ENCODE measurements around the gene NXNL1. TPM values are rescaled to one million over a fixed set of nuclear protein-coding genes. Genes with fewer than 3 reads are reported as not detected.
"Not testable (repeated sequence)": the region's sequence is repeated elsewhere in the genome, so short reads cannot be mapped to it uniquely, and the experiment has no call there.

The NXNL1 gene
- total and polyA plus RNA-seq, 2 experiments from 2014 or later, result not detected

DNA sequence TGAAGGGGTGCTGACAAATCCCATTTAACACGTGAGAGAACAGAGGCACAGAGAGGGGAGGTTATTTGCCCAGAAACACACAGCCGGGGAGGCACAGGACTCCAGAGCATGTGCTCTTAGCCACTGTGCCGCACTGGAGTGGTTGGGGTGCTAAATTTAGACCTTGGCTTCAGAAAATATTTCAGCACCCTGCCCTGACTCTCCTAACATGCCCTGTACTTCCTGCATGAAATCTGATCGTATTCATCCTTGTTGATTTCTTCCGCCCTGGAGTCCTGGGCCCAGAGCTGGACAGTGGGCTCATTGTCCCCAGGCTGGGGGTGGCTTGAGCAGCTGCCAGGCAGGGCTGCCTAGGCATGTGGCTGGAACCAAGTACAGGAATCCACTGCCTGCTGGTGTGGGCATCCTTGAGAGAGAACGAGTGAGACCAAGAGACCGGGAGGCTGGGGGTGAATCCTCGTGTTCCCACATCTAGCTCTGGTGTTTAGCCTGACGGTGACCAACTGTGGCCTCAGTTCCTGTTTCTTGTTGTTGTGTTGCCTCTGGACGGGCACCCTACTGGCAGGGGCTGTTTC is 14.9 kb upstream of the NXNL1 start:
- Histone ChIP-seq H3K27ac (peak overlapping the region; percentile 54), H3K79me2 (ENCODE audit: insufficient read depth) (peaks cover 72% of the 10 kb centered on the region), H3K9me3 (ENCODE audit: low read depth) (no peaks in the 10 kb centered on the region), H3K4me3 (0 out of 2 replicates have a peak overlapping the region, but pooled peaks have one; percentile 4), H3K27me3 (replicated peaks; ENCODE audit: insufficient read depth) (no peaks in the 10 kb centered on the region), H3K9me2 (ENCODE audit: insufficient read depth) (no peaks in the 10 kb centered on the region), H3K4me1 (ENCODE audit: insufficient read depth) (peaks cover 64% of the 10 kb centered on the region), H4K20me1 (ENCODE audit: insufficient read depth) (no peaks in the 10 kb centered on the region), H3K36me3 (ENCODE audit: low read depth) (no peaks in the 10 kb centered on the region), H3F3A (ENCODE audit: insufficient read depth) (peaks cover 41% of the 10 kb centered on the region), H3K4me2 (ENCODE audit: unreplicated experiment) (peak overlapping the region; percentile 36), H3K9ac (peak overlapping the region; percentile 24), H2AFZ (peak overlapping the region; percentile 41)
- 29% methylated on average over 9 to 10 of the region's 10 CpGs for WGBS, 2 experiments (ENCODE audit: low coverage in 1 of 2, low lambda C conversion rate in 2 of 2, missing lambda C conversion rate in 2 of 2)
- no peak for TF ChIP-seq EZH2 (IDR thresholded peaks at IDR 0.05; ENCODE audit: insufficient read depth, poor library complexity, severe bottlenecking)
- TF ChIP-seq EZH2phosphoT487 (IDR thresholded peaks at IDR 0.05; ENCODE audit: insufficient read depth, low read depth), result no peak
- DNase-seq, result peak; percentile 70
- in situ Hi-C loops (cut with MboI), result no loop called here

DNA sequence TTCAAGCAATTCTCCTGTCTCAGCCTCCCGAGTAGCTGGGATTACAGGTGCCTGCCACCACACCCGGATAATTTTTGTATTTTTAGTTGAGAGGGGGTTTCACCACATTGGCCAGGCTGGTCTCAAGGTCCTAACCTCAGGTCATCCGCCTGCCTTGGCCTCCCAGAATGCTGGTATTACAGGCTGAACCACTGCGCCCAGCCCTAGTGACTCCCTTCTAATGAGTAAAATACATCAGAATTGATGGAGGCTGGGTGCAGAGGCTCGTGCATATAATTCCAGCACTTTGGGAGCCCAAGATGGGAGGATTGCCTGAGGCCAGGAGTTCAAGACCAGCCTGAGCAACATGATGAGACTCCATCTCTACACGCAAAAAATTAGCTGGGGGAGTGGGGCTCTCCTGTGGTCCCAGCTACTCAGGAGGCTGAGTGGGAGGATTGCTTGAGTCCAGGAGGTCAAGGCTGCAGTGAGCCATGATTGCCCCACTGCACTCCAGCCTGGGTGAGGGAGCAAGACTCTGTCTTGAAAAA is 14.3 kb upstream of the NXNL1 start:
- DNase-seq; in situ Hi-C loops (cut with MboI); H3K9me3 ChIP-seq (ENCODE audit: low read depth); H3K27me3 ChIP-seq (replicated peaks; ENCODE audit: insufficient read depth); H2AFZ ChIP-seq; H3K9me2 ChIP-seq (ENCODE audit: insufficient read depth); H4K20me1 ChIP-seq (ENCODE audit: insufficient read depth); H3K36me3 ChIP-seq (ENCODE audit: low read depth): not testable (repeated sequence)
- H3F3A ChIP-seq (ENCODE audit: insufficient read depth), result peaks cover 35% of the 10 kb centered on the region
- WGBS, 2 experiments (ENCODE audit: low coverage in 1 of 2, low lambda C conversion rate in 2 of 2, missing lambda C conversion rate in 2 of 2), result 77 to 78% methylated on average over 6 of the region's 6 CpGs
- peak overlapping the region; percentile 24 for H3K9ac ChIP-seq
- H3K27ac ChIP-seq, result peak overlapping the region; percentile 54
- peaks cover 69% of the 10 kb centered on the region for H3K79me2 ChIP-seq (ENCODE audit: insufficient read depth)
- H3K4me1 ChIP-seq (ENCODE audit: insufficient read depth), result peaks cover 58% of the 10 kb centered on the region
- H3K4me3 ChIP-seq, result 0 out of 2 replicates have a peak overlapping the region, but pooled peaks have one; percentile 4
- peak overlapping the region; percentile 36 for H3K4me2 ChIP-seq (ENCODE audit: unreplicated experiment)

DNA sequence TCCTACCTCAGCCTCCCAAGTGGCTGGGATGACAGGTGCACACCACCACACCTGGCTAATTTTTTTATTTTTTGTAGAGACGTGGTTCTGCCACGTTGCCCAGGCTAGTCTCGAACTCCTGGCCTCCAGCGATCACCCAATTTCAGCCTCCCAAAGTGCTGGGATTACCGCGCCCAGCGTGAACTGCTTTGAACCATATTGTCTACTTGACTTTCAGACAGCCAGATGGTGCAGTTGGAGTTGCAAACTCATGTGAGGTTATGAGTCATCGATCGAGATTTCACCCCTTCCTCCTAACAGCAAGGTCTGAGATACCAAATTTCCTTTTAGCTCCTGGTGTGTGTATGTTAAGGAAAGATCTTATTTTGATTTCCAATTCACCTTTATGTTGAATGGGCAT is 12.3 kb upstream of the NXNL1 start:
- Histone ChIP-seq H3K9me3 (ENCODE audit: low read depth) (no peaks in the 10 kb centered on the region), H3K4me1 (ENCODE audit: insufficient read depth) (peaks cover 50% of the 10 kb centered on the region), H3K9me2 (ENCODE audit: insufficient read depth) (no peaks in the 10 kb centered on the region), H3K9ac (peak overlapping the region; percentile 23; the same call in 1 of the 2 replicates), H3K79me2 (ENCODE audit: insufficient read depth) (peaks cover 69% of the 10 kb centered on the region), H3K27me3 (replicated peaks; ENCODE audit: insufficient read depth) (no peaks in the 10 kb centered on the region), H3K4me2 (ENCODE audit: unreplicated experiment) (peak overlapping the region; percentile 52), H2AFZ (no peak overlapping the region), H3K36me3 (ENCODE audit: low read depth) (no peaks in the 10 kb centered on the region), H3K27ac (peak overlapping the region; percentile 51), H3F3A (ENCODE audit: insufficient read depth) (peaks cover 16% of the 10 kb centered on the region; the same call in 1 of the 2 replicates), H3K4me3 (no peak overlapping the region), H4K20me1 (ENCODE audit: insufficient read depth) (no peaks in the 10 kb centered on the region)
- in situ Hi-C loops (cut with MboI), result no loop called here
- DNase-seq, result peak; percentile 88
- TF ChIP-seq EZH2 (IDR thresholded peaks at IDR 0.05; ENCODE audit: insufficient read depth, poor library complexity, severe bottlenecking), result no peak
- TF ChIP-seq EZH2phosphoT487 (IDR thresholded peaks at IDR 0.05; ENCODE audit: insufficient read depth, low read depth), result no peak
- 19 to 21% methylated on average over 9 of the region's 9 CpGs for WGBS, 2 experiments (ENCODE audit: low coverage in 1 of 2, low lambda C conversion rate in 2 of 2, missing lambda C conversion rate in 2 of 2)

DNA sequence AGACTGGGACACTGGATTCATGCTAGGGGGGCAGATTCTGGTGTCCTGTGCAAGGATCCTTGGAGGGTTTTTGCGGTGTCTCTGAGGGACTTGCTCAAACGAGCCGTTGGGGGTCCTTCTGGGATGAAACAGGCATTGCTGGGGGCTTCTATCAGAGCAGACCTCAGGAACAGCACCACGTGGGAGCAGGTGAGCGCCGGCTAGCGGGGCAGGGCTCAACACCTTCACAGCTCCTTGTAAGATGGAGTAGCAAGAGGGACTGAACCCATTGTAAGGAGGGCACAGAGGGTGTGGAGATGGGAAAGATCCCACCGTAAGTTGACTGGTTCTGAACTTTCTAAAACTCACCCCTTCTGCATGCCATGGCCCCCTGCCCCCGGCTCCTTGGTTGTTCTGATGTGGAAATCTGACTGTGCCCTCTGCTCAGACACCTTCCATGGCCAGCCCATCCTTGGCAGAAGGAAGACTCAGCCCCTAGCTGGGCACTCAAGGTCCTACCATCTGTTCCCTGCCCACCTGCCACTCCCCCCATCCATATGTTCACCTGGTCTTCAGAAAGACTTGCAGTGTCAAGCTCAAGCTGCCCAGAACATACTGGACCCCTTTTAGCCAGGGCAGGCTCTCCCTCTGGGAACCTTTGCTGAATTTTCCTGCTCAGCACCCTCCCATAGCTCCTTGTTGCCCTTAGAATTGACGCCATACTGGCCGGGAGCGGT is 10.8 kb upstream of the NXNL1 start:
- H3K9me3 ChIP-seq (ENCODE audit: low read depth), result no peaks in the 10 kb centered on the region
- no peaks in the 10 kb centered on the region for H3K9me2 ChIP-seq (ENCODE audit: insufficient read depth)
- no peaks in the 10 kb centered on the region for H3K36me3 ChIP-seq (ENCODE audit: low read depth)
- H3K27me3 ChIP-seq (replicated peaks; ENCODE audit: insufficient read depth), result no peaks in the 10 kb centered on the region
- peak overlapping the region; percentile 96 for H3K4me2 ChIP-seq (ENCODE audit: unreplicated experiment)
- H3K9ac ChIP-seq, result peak overlapping the region; percentile 79
- no peaks in the 10 kb centered on the region for H4K20me1 ChIP-seq (ENCODE audit: insufficient read depth)
- DNase-seq, result no peak
- H3K4me1 ChIP-seq (ENCODE audit: insufficient read depth), result peaks cover 41% of the 10 kb centered on the region
- TF ChIP-seq EZH2 (IDR thresholded peaks at IDR 0.05; ENCODE audit: insufficient read depth, poor library complexity, severe bottlenecking) (no peak), EZH2phosphoT487 (IDR thresholded peaks at IDR 0.05; ENCODE audit: insufficient read depth, low read depth) (no peak)
- in situ Hi-C loops (cut with MboI), result no loop called here
- H3K79me2 ChIP-seq (ENCODE audit: insufficient read depth), result peaks cover 59% of the 10 kb centered on the region
- WGBS, 2 experiments (ENCODE audit: low coverage in 1 of 2, low lambda C conversion rate in 2 of 2, missing lambda C conversion rate in 2 of 2), result 36 to 37% methylated on average over 12 of the region's 12 CpGs
- no peak overlapping the region for H2AFZ ChIP-seq
- peak overlapping the region; percentile 72 for H3K4me3 ChIP-seq
- no peak overlapping the region for H3K27ac ChIP-seq
- peaks cover 15% of the 10 kb centered on the region; the same call in 1 of the 2 replicates for H3F3A ChIP-seq (ENCODE audit: insufficient read depth)

All from GM23248 (cell line).